Endothelial cell of umbilical vein (primary cell): ENCODE results near the gene SNAPIN. TPM values are rescaled to one million over a fixed set of nuclear protein-coding genes. Genes with fewer than 3 reads are reported as not detected.

Experiments
- BruUV-seq: library from RNA; stranded (reverse); fragments of 400-500 nt; replicated peaks from 2 replicates; lab custom pipeline; 2021; lab: Mats Ljungman, UMichigan
- CTCF ChIA-PET: fragments of 300-600, 350-600 bp; sonication (Branson Sonifier 250); formaldehyde crosslinking; loops from one replicate; lab custom pipeline; 2021; ENCODE audit warnings: antibody characterized with exemption, inconsistent platforms; lab: Charles Lee
- POLR2A ChIA-PET: fragments of 300-600, 350-600 bp; sonication (Branson Sonifier 250); formaldehyde crosslinking; loops from one replicate; lab custom pipeline; 2021; ENCODE audit warnings: antibody characterized with exemption, inconsistent platforms; lab: Charles Lee
- DNase-seq: peaks from one replicate; pipeline ENCODE4 v3.0.0-alpha.2; 2011; ENCODE audit warnings: low read depth, low spot score
- FAIRE-seq: peaks from 2 replicates; lab custom pipeline; 2011; peaks lifted over from hg19 to GRCh38; lab: Jason Lieb, UNC
- H2AFZ ChIP-seq: 2 replicates; pipeline ENCODE4 v1.6.0; 2012; ENCODE audit warnings: low read depth, low read length, control low read depth, inconsistent platforms
- H3K27ac ChIP-seq: 2 replicates; pipeline ENCODE4 v1.5.1; 2011; ENCODE audit warnings: low read depth, mild to moderate bottlenecking, control low read depth, low read length, moderate library complexity; ENCODE audit not compliant: insufficient read depth
- H3K27me3 ChIP-seq, 2 experiments: 2 replicates each; pipeline versions ENCODE4 v1.6.0 to v1.6.1; 2011; ENCODE audit warnings: low read length in 2 of 2, mixed read lengths in 1 of 2; ENCODE audit not compliant: control insufficient read depth in 2 of 2, insufficient read depth in 2 of 2
- H3K36me3 ChIP-seq, 2 experiments: 2 replicates in 1 of 2; 3 replicates in 1 of 2; pipeline ENCODE4 v1.5.1; 2011; ENCODE audit warnings: low read length in 2 of 2, mild to moderate bottlenecking in 1 of 2, moderate library complexity in 1 of 2; ENCODE audit not compliant: control insufficient read depth in 2 of 2, insufficient read depth in 2 of 2; ENCODE audit errors: extremely low read depth in 1 of 2
- H3K4me1 ChIP-seq: 3 replicates; pipeline ENCODE4 v1.5.1; 2011; ENCODE audit warnings: mild to moderate bottlenecking, low read length; ENCODE audit not compliant: control insufficient read depth, insufficient read depth; ENCODE audit errors: extremely low read depth
- H3K4me2 ChIP-seq: 2 replicates; pipeline ENCODE4 v1.6.1; 2011; ENCODE audit warnings: low read length, control low read depth, mixed read lengths; ENCODE audit not compliant: insufficient read depth
- H3K4me3 ChIP-seq, 3 experiments: fragments of 200-600 bp in 1 of 3; sonication (generic), shearing (Covaris generic) in 1 of 3; replicated peaks in 1 of 3; 2 replicates each; pipeline ENCODE4 v1.5.1; 2011 to 2016; ENCODE audit warnings: control low read depth in 3 of 3, low read length in 3 of 3, mild to moderate bottlenecking in 2 of 3, inconsistent platforms in 1 of 3, low read depth in 1 of 3, moderate library complexity in 1 of 3; ENCODE audit not compliant: insufficient read depth in 1 of 3
- H3K79me2 ChIP-seq: 2 replicates; pipeline ENCODE4 v1.6.0; 2012; ENCODE audit warnings: low read length, inconsistent platforms; ENCODE audit not compliant: control insufficient read depth, insufficient read depth
- H3K9ac ChIP-seq: replicated peaks from 2 replicates; pipeline ENCODE3; 2011; ENCODE audit warnings: low read length, control low read depth; ENCODE audit not compliant: insufficient read depth; ENCODE audit errors: extremely low read depth
- H3K9me1 ChIP-seq: replicated peaks from 3 replicates; pipeline ENCODE4 v1.6.0; 2011; ENCODE audit warnings: mild to moderate bottlenecking, low read length; ENCODE audit not compliant: control insufficient read depth, insufficient read depth; ENCODE audit errors: extremely low read depth
- H3K9me3 ChIP-seq: replicated peaks from 2 replicates; pipeline ENCODE4 v1.5.1; 2012; ENCODE audit warnings: low read length, inconsistent platforms; ENCODE audit not compliant: control insufficient read depth, insufficient read depth
- H4K20me1 ChIP-seq: replicated peaks from 2 replicates; pipeline ENCODE3; 2011; ENCODE audit warnings: mild to moderate bottlenecking, low read length; ENCODE audit not compliant: control insufficient read depth, insufficient read depth; ENCODE audit errors: extremely low read depth
- EZH2 ChIP-seq: IDR thresholded peaks from 2 replicates; pipeline ENCODE4 v1.6.1; 2012; ENCODE audit warnings: borderline replicate concordance, low read depth, mild to moderate bottlenecking, moderate library complexity, low read length, inconsistent platforms; ENCODE audit not compliant: severe bottlenecking
- FOS ChIP-seq: IDR thresholded peaks from 2 replicates; pipeline ENCODE4 v1.6.1; 2011; ENCODE audit warnings: mild to moderate bottlenecking, low read length, moderate library complexity, borderline replicate concordance; ENCODE audit not compliant: insufficient read depth
- GATA2 ChIP-seq: IDR thresholded peaks from 2 replicates; pipeline ENCODE4 v1.7.0; 2011; ENCODE audit warnings: low read depth, mild to moderate bottlenecking, moderate library complexity, mixed read lengths, low read length; ENCODE audit not compliant: insufficient read length, insufficient read depth
- JUN ChIP-seq: IDR thresholded peaks from 2 replicates; pipeline ENCODE4 v1.6.1; 2011; ENCODE audit warnings: borderline replicate concordance, low read depth; ENCODE audit not compliant: insufficient read length, insufficient read depth
- MYC ChIP-seq: IDR thresholded peaks from one replicate; pipeline ENCODE4 v1.6.1; 2011; ENCODE audit warnings: mild to moderate bottlenecking, low read depth, low read length
- POLR2A ChIP-seq: IDR thresholded peaks from 2 replicates; pipeline ENCODE4 v1.6.1; 2012; ENCODE audit warnings: low read depth, mild to moderate bottlenecking, control low read depth, low read length
- POLR2AphosphoS5 ChIP-seq: IDR thresholded peaks from 2 replicates; pipeline ENCODE4 v1.6.1; 2012; ENCODE audit warnings: low read depth, mild to moderate bottlenecking, control low read depth, low read length, moderate library complexity; ENCODE audit not compliant: insufficient read depth
- dilution Hi-C: fragments of 300-500 bp; cut with MboI; formaldehyde crosslinking; loops from one replicate; pipeline ENCODE4 v1.15.0; 2019; ENCODE audit warnings: low sequenced_read_pairs; ENCODE audit not compliant: extremely low pct_ligation_motif_present
- intact Hi-C: fragments of 100-400 bp; cut with micrococcal nuclease; formaldehyde crosslinking; loops from one replicate; pipeline ENCODE4 v1.10.0; 2022
- polyA plus RNA-seq, 4 experiments: library from polyadenylated mRNA; depleted of rRNA in 3 of 4; stranded (reverse) in 3 of 4; unstranded in 1 of 4; fragments of >200 nt; gene quantifications; 2 replicates each; pipeline versions ENCODE4 v1.2.1 to v1.2.3, GENCODE V29; 2011 to 2012; ENCODE audit warnings: missing spikeins in 1 of 4
- total RNA-seq: library from RNA; stranded (reverse); gene quantifications from 2 replicates; pipeline ENCODE4 v1.2.3, GENCODE V29; 2021
- TF ChIP-seq, protein P1 (sequence below): IDR thresholded peaks from 2 replicates; pipeline ENCODE4 v1.6.1; 2011; ENCODE audit not compliant: insufficient read depth, insufficient read length
- TF ChIP-seq, protein P2 (sequence below), 2 donors: IDR thresholded peaks; 1 replicate in 1 of 2; 2 replicates in 1 of 2; pipeline ENCODE4 v1.5.1; 2011; ENCODE audit warnings: low read length in 2 of 2, mild to moderate bottlenecking in 2 of 2, moderate library complexity in 2 of 2, control low read depth in 1 of 2, inconsistent platforms in 1 of 2, low read depth in 1 of 2; ENCODE audit not compliant: insufficient read depth in 1 of 2; ENCODE audit errors: extremely low read depth in 1 of 2

Gene SNAPIN
- total and polyA plus RNA-seq, 2 donors (not counting 3 experiments of a cell fraction or from before 2014, with no cell fraction given): 36.8 to 55.1 TPM

DNA sequence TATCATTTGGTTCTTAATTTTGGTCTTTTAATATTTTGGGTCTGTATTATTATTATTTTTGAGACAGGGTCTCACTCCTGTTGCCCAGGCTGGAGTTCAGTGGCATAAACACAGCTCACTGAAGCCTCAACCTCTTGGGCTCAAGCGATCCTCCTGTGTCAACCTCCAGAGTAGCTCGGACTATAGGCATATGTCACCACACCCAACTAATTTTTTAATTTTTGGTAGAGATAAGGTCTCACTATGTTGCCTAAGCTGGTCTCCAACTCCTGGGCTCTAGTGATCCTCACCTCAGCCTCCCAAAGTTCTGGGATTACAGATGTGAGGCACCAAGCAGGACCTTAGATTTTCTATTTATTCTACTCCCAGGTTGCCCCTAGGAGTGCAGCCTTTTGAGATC lies 15.0 kb downstream of the SNAPIN start:
- no peak for FAIRE-seq
- TF ChIP-seq, protein P1, sequence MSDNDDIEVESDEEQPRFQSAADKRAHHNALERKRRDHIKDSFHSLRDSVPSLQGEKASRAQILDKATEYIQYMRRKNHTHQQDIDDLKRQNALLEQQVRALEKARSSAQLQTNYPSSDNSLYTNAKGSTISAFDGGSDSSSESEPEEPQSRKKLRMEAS: no peak
- TF ChIP-seq FOS: no peak
- no peak for TF ChIP-seq MYC
- no peak for TF ChIP-seq GATA2
- TF ChIP-seq JUN: no peak
- TF ChIP-seq POLR2A: no peak
- TF ChIP-seq, protein P2, sequence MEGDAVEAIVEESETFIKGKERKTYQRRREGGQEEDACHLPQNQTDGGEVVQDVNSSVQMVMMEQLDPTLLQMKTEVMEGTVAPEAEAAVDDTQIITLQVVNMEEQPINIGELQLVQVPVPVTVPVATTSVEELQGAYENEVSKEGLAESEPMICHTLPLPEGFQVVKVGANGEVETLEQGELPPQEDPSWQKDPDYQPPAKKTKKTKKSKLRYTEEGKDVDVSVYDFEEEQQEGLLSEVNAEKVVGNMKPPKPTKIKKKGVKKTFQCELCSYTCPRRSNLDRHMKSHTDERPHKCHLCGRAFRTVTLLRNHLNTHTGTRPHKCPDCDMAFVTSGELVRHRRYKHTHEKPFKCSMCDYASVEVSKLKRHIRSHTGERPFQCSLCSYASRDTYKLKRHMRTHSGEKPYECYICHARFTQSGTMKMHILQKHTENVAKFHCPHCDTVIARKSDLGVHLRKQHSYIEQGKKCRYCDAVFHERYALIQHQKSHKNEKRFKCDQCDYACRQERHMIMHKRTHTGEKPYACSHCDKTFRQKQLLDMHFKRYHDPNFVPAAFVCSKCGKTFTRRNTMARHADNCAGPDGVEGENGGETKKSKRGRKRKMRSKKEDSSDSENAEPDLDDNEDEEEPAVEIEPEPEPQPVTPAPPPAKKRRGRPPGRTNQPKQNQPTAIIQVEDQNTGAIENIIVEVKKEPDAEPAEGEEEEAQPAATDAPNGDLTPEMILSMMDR (IDR thresholded peaks at IDR 0.05; ENCODE audit: extremely low read depth in 1 of 2, insufficient read depth in 1 of 2, low read depth in 1 of 2, low read length in 2 of 2): no peak
- no peak for TF ChIP-seq EZH2
- TF ChIP-seq POLR2AphosphoS5: no peak
- dilution Hi-C loops: no loop called here

More for the DNA sequence above, 15.0 kb downstream of the SNAPIN start:
- peaks cover 19% of the 10 kb centered on the region for H3K4me1 ChIP-seq
- H3K36me3 ChIP-seq: peaks cover under 1 to 4% of the 10 kb centered on the region in 2 experiments
- H2AFZ ChIP-seq: no peak overlapping the region
- no peaks in the 10 kb centered on the region for H3K9me1 ChIP-seq
- H3K27me3 ChIP-seq: no peaks in the 10 kb centered on the region
- H3K4me2 ChIP-seq: no peak overlapping the region
- no peak overlapping the region for H3K27ac ChIP-seq
- no peaks in the 10 kb centered on the region for H3K9me3 ChIP-seq
- POLR2A ChIA-PET: no interaction called here
- H3K9ac ChIP-seq: no peak overlapping the region
- no peaks in the 10 kb centered on the region for H4K20me1 ChIP-seq
- intact Hi-C loops: loop anchor here (5.0 kb wide), 1 partner anchor 41 kb away; the partner anchor contains the start of gene CHTOP
- peaks cover 22% of the 10 kb centered on the region for H3K79me2 ChIP-seq
- no TSS peak for BruUV-seq
- CTCF ChIA-PET: no interaction called here
- H3K4me3 ChIP-seq: no peak overlapping the region
- no peak for DNase-seq
